ENCODE data around the gene MTERF4. TPM values are rescaled to one million over a fixed set of nuclear protein-coding genes. Genes with fewer than 3 reads are reported as not detected.
A peak's percentile ranks its signal among the peaks of the same experiment; 100 is the strongest.

The MTERF4 gene, protein sequence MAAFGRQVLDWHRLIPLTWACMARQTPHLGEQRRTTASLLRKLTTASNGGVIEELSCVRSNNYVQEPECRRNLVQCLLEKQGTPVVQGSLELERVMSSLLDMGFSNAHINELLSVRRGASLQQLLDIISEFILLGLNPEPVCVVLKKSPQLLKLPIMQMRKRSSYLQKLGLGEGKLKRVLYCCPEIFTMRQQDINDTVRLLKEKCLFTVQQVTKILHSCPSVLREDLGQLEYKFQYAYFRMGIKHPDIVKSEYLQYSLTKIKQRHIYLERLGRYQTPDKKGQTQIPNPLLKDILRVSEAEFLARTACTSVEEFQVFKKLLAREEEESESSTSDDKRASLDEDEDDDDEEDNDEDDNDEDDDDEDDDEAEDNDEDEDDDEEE
- 10 to 100 TPM; 38.1 to 40.5 TPM for total RNA-seq

DNA sequence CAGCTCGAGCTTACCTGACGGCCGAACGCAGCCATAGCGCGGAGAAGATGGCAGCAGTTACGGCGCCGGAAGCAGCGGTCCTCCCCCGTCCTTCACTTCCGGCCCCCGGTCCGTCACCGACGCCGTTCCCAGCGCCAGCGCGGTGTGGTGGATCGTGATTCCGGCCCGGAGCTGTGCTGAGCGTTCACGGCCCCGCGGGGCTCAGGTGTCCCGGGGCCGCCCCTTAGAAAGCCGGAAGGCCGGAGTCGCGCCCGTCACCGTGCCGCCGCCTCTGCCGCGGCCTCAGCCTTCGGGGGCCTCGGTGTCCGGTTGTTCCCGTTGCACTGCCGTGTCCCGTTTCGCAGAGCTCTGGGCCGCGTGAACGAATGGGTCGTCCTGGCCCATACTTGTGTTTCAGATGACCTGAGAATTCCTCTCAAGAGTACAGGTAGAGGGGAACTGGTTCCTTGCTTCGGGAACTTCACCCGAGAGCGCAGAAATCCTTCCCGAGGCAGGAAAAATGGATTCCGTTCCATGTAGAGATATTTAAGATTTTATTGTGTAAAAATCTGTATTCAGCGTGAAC is at the start of gene MTERF4:
MTERF4 (minus strand) TSS at position 49 of the 565 bp plus-strand sequence; CDS start at position 35, 14 bp downstream.
- peak within 1 kb of the TSS; percentile 95 for H3K27ac Mint-ChIP-seq
- peaks cover 12% of the 10 kb centered on the region for H3K36me3 Mint-ChIP-seq
- no peaks in the 10 kb centered on the region for H3K9me3 Mint-ChIP-seq
- H3K27me3 Mint-ChIP-seq = no peaks in the 10 kb centered on the region
- H3K4me3 Mint-ChIP-seq = peak within 1 kb of the TSS; percentile 97
- H3K4me1 Mint-ChIP-seq (ENCODE audit: low read depth in 2 of 2) = peaks cover 23 to 32% of the 10 kb centered on the region in 2 donors
- ATAC-seq (peak; percentile 99), DNase-seq (ENCODE audit: low spot score) (peak; percentile 92)

DNA sequence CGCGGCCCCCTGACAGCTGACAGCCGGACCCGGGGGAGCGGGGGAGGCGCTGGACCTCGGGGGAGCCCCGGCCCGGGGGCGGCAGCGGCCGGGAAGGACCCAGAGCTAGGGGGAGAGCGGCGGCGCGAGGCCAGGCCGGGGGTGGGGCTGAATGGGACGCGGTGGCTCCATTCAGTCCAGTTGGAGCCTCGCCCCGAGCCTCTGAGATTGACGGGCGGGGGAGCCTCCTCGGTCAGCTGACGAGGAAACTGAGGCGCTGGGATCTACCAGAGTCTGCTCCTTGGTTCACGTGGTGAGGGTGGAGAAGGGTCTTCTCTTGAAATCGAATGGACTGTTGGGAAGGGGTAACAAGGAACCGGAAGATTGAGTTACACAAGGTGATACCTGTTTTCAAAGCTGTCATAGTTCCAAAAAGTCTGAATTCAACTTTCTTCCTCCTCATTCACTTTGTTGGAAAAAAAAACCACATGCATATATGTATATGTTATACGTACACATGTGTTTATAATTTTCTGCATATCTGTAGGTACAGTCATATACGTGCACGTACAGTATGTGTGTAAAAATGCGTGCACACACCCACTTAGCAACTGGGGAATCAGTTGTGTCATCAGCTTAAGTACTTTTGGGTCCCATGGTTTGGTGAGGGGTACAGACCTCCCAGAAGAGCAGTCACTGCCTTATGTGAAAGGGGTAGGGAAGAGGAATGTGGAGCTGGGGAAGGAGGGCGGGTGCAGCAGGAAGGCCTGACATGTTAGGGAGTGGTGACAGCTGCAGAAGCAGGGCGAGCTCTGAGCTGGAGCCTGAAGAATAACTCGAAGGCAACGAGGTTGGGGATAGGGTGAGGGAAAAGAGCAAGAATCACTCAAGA is 48.8 kb upstream of the MTERF4 start:
- peak overlapping the region; percentile 92 for H3K4me3 Mint-ChIP-seq
- H3K9me3 Mint-ChIP-seq = no peaks in the 10 kb centered on the region
- ATAC-seq (peak in 1 of 2 donors; percentile 21), DNase-seq (ENCODE audit: low spot score) (no peak)
- H3K4me1 Mint-ChIP-seq (ENCODE audit: low read depth in 2 of 2) = peaks cover 37 to 38% of the 10 kb centered on the region in 2 donors
- peak overlapping the region; percentile 68 to 84 for H3K27ac Mint-ChIP-seq
- no peaks in the 10 kb centered on the region for H3K27me3 Mint-ChIP-seq
- H3K36me3 Mint-ChIP-seq = peaks cover 4% of the 10 kb centered on the region

DNA sequence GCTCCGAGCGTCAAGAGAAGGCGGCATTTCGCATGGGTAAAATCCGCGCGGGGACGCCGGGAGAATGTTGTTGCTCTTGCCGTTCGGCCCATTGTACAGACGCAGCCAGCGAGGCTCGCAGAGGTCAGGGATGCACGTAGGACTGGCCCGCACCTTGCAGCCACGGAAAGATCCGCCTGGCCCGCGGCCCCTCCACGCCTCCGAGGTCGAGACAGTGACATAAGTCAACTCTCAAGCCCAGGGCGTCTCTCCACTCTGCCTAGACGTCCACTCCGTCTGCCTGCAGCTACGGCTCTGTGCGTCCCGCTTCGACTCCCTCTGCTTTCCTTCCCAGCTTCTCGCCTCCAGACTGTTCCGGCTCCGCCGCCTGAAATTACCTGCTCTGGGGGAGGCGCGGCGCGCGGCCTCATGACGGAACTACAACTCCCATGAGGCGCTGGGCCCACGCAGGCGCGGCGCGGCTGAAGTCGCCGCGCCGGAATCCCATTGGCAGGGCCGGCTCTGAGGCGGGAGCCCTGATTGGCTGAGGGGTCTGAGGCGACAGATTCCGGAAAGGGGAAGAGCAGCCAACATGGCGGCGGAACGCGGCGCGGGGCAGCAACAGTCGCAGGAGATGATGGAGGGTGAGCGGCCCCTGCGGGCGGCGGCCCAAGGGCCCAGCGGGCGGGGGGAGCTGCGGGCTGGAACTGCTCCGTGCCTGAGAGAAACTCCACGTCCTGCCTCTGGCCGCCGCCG is 48.0 kb upstream of the MTERF4 start, which contains the start of gene PPP1R7:
PPP1R7 (plus strand) TSS at position 543 of the 735 bp plus-strand sequence; CDS start at position 572, 29 bp downstream.
- Mint-ChIP-seq H3K4me3 (peak within 1 kb of the TSS; percentile 92), H3K36me3 (peaks cover 4% of the 10 kb centered on the region), H3K4me1 (ENCODE audit: low read depth in 2 of 2) (peaks cover 37 to 38% of the 10 kb centered on the region in 2 donors), H3K27me3 (no peaks in the 10 kb centered on the region), H3K9me3 (no peaks in the 10 kb centered on the region), H3K27ac (peak within 1 kb of the TSS; percentile 68 to 84)
- DNase-seq (ENCODE audit: low spot score) = peak; percentile 94
- ATAC-seq = peak; percentile 90 to 93

DNA sequence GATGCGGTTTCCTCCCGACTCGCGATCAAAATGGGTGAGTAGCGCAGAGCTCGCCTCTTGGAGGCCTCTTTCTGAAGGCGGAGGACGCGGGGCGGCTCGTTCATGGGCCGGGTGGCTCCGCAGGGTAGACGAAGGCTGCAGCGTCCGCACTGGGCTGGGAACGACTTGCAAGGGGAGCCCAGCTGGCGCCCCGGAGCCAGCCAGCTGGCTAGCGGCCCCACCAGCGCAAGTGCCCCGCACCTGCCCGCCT is 47.5 kb upstream of the MTERF4 start:
- peaks cover 35 to 37% of the 10 kb centered on the region in 2 donors for H3K4me1 Mint-ChIP-seq (ENCODE audit: low read depth in 2 of 2)
- peaks cover 4% of the 10 kb centered on the region for H3K36me3 Mint-ChIP-seq
- no peaks in the 10 kb centered on the region for H3K27me3 Mint-ChIP-seq
- peak overlapping the region; percentile 92 for H3K4me3 Mint-ChIP-seq
- DNase-seq (ENCODE audit: low spot score) = no peak
- no peaks in the 10 kb centered on the region for H3K9me3 Mint-ChIP-seq
- peak overlapping the region; percentile 68 to 84 for H3K27ac Mint-ChIP-seq
- peak; percentile 8 to 22 for ATAC-seq

DNA sequence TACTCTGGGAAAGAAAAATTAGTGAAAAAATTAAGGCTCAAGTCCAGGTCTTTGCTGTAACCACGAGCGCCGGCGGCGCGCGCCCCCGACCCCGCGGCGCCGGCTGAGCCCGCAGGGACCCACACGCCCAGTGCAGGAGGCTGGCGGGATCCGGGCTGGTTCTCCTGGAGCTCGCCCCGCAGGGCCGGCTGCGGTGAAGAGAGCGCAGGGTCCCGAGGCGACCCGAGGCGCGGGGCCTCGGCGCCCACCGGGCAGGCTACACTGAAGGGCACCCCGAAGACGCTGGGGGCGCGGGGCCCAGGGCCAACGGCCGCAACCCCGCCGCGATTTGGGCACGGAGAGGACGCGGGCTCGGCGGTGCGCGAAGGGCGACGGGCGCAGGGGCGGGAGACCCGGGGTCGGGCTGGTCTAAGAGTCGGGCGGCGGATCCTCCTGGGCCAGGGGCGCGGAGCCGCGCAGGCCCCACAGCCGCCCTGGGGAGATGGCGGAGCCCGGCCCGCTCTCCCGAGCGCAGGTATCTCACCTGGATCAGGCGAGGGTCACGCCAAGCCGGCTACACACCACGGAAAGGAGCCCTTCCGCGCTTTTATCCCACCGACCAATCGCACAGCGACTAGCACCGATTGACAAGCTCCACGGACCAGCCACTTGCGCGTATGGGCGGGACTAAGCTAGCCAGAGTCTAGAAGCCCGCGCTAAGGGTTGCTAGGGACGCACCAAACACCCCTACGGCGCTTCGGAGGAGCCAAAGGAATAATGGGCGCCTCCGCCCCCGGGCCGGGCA is 47.0 kb upstream of the MTERF4 start, which contains the start of gene PASK:
PASK (minus strand) TSS at position 582 of the 784 bp plus-strand sequence. CDS start 6,440 bp downstream, outside the sequence.
- H3K4me3 Mint-ChIP-seq = peak within 1 kb of the TSS; percentile 92
- peak within 1 kb of the TSS; percentile 68 to 84 for H3K27ac Mint-ChIP-seq
- H3K36me3 Mint-ChIP-seq = peaks cover 4% of the 10 kb centered on the region
- DNase-seq (ENCODE audit: low spot score) (peak; percentile 95), ATAC-seq (peak; percentile 90 to 93)
- H3K9me3 Mint-ChIP-seq = no peaks in the 10 kb centered on the region
- H3K4me1 Mint-ChIP-seq (ENCODE audit: low read depth in 2 of 2) = peaks cover 35 to 37% of the 10 kb centered on the region in 2 donors
- no peaks in the 10 kb centered on the region for H3K27me3 Mint-ChIP-seq

DNA sequence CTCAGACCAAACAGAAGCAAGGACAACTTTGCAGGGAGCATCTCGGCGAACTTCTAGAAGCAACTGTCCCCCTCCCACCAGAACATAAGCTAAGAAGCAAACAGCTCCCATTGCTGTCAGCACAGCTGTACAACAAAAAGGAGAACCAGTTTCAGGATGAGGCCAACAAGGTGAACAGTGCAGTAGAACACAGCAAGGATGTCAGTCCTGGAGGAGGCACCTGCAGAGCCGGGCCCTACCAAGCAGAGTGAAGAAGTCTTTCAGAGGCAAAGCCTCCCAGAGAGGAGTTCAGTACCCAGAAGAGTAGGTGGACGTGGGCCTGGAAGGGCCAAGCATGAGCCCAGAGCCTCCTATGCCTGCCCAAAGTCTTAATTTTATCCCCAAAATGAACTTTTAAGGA is 46.2 kb upstream of the MTERF4 start:
- Mint-ChIP-seq H3K4me1 (ENCODE audit: low read depth in 2 of 2) (peaks cover 33 to 34% of the 10 kb centered on the region in 2 donors), H3K27me3 (no peaks in the 10 kb centered on the region), H3K4me3 (peak overlapping the region; percentile 92), H3K9me3 (no peaks in the 10 kb centered on the region), H3K36me3 (peaks cover 4% of the 10 kb centered on the region), H3K27ac (peak overlapping the region; percentile 42 to 57)
- ATAC-seq (no peak), DNase-seq (ENCODE audit: low spot score) (no peak)

DNA sequence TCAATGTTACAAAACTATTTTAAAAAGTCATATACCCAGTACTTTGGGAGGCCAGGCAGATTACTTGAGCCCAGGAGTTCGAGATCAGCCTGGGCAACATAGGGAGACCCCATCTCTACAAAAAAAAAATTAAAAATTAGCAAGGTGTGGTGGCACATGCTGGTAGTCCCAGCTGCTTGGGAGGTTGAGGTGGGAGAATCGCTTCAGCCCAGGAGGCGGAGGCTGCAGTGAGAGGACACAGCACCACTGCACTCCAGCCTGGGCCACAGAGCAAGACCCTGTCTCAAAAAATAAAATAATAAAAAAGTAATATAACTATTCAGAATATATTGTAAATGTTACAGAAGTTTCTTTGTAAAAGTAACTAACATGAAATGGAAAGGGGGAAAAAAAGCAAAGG is 45.2 kb upstream of the MTERF4 start:
- no peak for ATAC-seq
- no peak for DNase-seq (ENCODE audit: low spot score)
- peaks cover 31 to 32% of the 10 kb centered on the region in 2 donors for H3K4me1 Mint-ChIP-seq (ENCODE audit: low read depth in 2 of 2)
- no peaks in the 10 kb centered on the region for H3K27me3 Mint-ChIP-seq
- H3K4me3 Mint-ChIP-seq = peak overlapping the region; percentile 92
- H3K27ac Mint-ChIP-seq = no peak overlapping the region
- peaks cover 4% of the 10 kb centered on the region for H3K36me3 Mint-ChIP-seq
- H3K9me3 Mint-ChIP-seq = no peaks in the 10 kb centered on the region

DNA sequence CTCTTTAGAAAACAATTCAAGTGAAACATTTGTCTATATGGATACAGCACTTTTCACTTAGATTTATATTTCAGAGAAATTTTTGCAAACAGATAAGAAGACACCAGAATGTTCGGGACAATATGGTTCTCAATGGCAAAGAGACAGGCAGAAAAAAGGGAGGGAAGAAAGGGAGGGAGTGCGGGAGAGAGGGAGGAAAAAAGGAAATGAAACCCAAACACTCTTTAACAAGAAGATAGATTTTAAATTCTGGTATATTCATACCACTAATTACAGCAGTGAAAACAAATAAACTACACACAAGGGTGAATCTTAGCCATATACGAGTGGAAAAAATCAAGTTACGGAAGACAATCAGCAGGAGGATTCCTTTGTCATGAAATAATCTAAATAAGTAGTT is 44.2 kb upstream of the MTERF4 start:
- DNase-seq (ENCODE audit: low spot score) = no peak
- no peak for ATAC-seq
- H3K4me1 Mint-ChIP-seq (ENCODE audit: low read depth in 2 of 2) = peaks cover 20 to 21% of the 10 kb centered on the region in 2 donors
- peaks cover 4% of the 10 kb centered on the region for H3K36me3 Mint-ChIP-seq
- H3K4me3 Mint-ChIP-seq = no peak overlapping the region
- no peaks in the 10 kb centered on the region for H3K9me3 Mint-ChIP-seq
- H3K27ac Mint-ChIP-seq = no peak overlapping the region
- H3K27me3 Mint-ChIP-seq = no peaks in the 10 kb centered on the region

DNA sequence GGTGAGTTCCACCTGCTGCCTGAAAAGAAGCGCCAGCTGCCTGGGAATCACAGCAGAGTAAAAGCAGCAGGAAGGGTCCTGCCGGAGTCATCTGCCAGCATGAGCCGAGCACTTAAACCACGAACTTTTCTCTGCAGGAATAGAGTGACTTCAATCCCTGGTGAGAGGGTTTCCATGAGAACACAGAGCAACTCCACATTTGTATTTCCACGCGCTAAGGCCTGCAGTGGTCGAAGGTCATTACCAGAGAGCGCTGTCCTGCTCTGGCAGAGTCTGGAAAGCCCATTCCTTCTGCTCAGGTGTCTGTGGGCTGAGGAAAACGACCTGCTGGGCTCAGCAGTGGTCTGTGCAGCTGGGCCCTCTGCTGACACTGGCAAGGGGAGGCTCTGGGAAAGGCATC is 40.5 kb upstream of the MTERF4 start:
- Mint-ChIP-seq H3K4me3 (no peak overlapping the region), H3K36me3 (no peaks in the 10 kb centered on the region), H3K27me3 (no peaks in the 10 kb centered on the region), H3K4me1 (ENCODE audit: low read depth in 2 of 2) (peaks cover 0 to 3% of the 10 kb centered on the region in 2 donors), H3K27ac (no peak overlapping the region), H3K9me3 (no peaks in the 10 kb centered on the region)
- ATAC-seq (no peak), DNase-seq (ENCODE audit: low spot score) (no peak)

DNA sequence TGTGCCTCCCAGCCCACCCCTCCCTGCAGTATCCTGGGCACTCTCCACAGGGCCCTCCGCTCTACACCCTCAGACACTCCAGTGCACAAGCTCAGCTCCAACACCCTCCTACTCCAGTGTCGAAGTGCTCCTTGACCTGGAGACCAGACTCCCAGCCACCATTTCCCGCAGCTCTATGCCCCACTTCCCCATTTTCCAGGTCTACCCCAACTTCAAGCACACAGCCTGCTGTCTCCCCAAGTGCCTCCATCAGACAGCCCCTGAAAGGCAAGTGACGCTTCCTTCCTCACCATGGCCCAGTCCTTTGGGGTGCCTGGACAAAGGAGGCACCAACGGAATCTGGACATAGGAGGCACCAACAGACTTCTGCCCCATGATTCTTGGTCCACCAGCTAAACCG is 40.0 kb upstream of the MTERF4 start:
- H3K4me1 Mint-ChIP-seq (ENCODE audit: low read depth in 2 of 2) = peaks cover 0 to 3% of the 10 kb centered on the region in 2 donors
- H3K27me3 Mint-ChIP-seq = no peaks in the 10 kb centered on the region
- no peak overlapping the region for H3K27ac Mint-ChIP-seq
- no peak overlapping the region for H3K4me3 Mint-ChIP-seq
- no peaks in the 10 kb centered on the region for H3K9me3 Mint-ChIP-seq
- no peaks in the 10 kb centered on the region for H3K36me3 Mint-ChIP-seq
- ATAC-seq = no peak
- no peak for DNase-seq (ENCODE audit: low spot score)

DNA sequence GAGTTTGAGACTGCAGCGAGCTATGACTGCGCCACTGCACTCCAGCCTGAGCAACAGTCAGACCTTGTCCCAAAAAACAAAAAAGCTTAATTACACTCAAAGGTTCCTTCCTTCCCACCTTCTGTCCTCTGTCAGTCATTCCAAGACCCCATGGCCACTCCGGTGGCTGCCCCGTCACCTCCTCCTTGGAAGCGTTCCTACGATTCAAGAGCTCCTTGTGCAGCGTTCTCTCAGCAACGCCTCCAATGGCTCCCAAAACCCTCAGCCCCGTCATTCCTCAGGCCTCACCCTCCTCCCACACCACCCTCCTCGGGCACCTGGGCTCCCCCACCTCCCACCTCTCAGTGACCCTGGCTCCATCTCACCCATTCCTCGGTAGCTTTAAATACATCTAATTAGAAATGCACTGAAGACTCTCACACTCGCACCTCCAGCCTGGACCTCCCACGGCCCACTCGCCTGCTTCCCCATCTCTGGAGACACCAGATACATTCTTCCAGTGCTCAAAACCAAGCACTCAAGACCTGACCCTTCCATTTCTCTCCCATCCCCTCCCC is 39.2 kb upstream of the MTERF4 start:
- Mint-ChIP-seq H3K36me3 (no peaks in the 10 kb centered on the region), H3K9me3 (no peaks in the 10 kb centered on the region)

DNA sequence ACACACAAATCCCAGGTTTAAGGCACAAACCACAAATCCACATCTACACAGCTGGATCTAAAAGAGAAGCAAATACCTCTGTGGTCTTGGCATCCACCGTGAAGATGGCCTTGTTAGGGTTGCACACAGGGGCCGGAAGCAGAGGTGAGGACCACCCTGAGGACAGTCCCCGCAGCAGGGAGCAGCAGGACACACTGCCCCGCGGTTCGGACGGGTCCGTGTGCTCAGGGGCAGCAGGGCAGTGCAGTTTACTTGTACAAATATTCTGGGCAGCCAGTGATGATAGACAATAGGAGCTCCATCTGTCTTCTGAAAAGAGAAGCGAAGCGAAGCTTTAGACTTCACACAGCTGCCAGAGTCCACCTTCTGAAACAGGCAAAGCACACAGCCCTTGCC is 38.4 kb upstream of the MTERF4 start:
- DNase-seq (ENCODE audit: low spot score) (no peak), ATAC-seq (no peak)
- H3K4me3 Mint-ChIP-seq = no peak overlapping the region
- H3K4me1 Mint-ChIP-seq (ENCODE audit: low read depth in 2 of 2) = peaks cover 0 to 3% of the 10 kb centered on the region in 2 donors
- no peak overlapping the region for H3K27ac Mint-ChIP-seq
- H3K27me3 Mint-ChIP-seq = no peaks in the 10 kb centered on the region
- no peaks in the 10 kb centered on the region for H3K36me3 Mint-ChIP-seq
- H3K9me3 Mint-ChIP-seq = no peaks in the 10 kb centered on the region

More for the DNA sequence above, 39.2 kb upstream of the MTERF4 start:
- no peak overlapping the region for H3K4me3 Mint-ChIP-seq
- H3K27ac Mint-ChIP-seq = no peak overlapping the region
- H3K4me1 Mint-ChIP-seq (ENCODE audit: low read depth in 2 of 2) = peaks cover 0 to 3% of the 10 kb centered on the region in 2 donors
- ATAC-seq (no peak), DNase-seq (ENCODE audit: low spot score) (no peak)
- H3K27me3 Mint-ChIP-seq = no peaks in the 10 kb centered on the region
